ENCODE data around the gene CDC25B. TPM values are rescaled to one million over a fixed set of nuclear protein-coding genes. Genes with fewer than 3 reads are reported as not detected.

Gene CDC25B
- total and polyA plus RNA-seq, 2 of the 13 experiments (the other 11 are each of a cell fraction or from before 2014, with no cell fraction given), result 14.5 to 19.4 TPM

DNA sequence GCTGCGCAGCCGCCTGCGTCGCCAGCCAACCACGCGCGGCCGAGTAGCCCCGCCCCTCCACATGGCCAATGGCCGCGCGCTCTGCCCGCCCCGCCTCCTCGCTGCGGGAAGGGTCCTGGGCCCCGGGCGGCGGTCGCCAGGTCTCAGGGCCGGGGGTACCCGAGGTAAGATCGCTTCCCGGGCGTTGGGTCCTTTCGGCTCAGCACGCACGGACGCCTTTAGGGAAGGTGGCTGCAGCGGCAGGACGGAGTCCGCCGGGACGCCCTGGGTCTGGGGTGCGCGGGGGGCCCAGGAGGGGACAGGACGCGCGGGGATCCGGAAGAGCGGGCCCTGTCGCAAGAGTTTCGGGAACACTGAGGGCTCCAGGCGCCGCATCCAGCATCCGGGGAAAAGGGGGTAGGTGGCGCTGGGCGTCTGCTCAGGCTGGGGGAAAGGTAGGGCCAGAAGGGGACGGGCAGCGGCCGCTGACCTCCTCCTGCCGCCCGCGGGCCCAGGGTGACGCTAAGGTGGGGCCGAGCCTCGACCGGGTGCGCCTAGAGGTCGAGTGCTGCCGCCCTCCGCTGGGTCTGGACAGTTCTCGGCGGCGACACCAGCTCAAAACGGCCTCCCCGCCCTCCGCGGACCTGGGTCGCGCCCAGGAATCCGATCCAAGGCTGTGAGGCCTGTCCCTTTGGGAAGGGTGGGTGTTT lies 50.8 kb downstream of the CDC25B start, which contains the start of gene MAVS (continued):
- TF ChIP-seq ZNF678 (CRISPR knock-in tag; IDR thresholded peaks at IDR 0.05), result 0 out of 2 replicates have a peak, but pooled peaks have one; percentile 32
- TF ChIP-seq CENPT (CRISPR knock-in tag; IDR thresholded peaks at IDR 0.05; ENCODE audit: low read depth), result no peak
- TF ChIP-seq, protein P1, sequence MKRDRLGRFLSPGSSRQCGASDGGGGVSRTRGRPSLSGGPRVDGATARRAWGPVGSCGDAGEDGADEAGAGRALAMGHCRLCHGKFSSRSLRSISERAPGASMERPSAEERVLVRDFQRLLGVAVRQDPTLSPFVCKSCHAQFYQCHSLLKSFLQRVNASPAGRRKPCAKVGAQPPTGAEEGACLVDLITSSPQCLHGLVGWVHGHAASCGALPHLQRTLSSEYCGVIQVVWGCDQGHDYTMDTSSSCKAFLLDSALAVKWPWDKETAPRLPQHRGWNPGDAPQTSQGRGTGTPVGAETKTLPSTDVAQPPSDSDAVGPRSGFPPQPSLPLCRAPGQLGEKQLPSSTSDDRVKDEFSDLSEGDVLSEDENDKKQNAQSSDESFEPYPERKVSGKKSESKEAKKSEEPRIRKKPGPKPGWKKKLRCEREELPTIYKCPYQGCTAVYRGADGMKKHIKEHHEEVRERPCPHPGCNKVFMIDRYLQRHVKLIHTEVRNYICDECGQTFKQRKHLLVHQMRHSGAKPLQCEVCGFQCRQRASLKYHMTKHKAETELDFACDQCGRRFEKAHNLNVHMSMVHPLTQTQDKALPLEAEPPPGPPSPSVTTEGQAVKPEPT (CRISPR knock-in tag; IDR thresholded peaks at IDR 0.05; ENCODE audit: low read depth), result no peak; the same call in 1 of the 2 replicates
- TF ChIP-seq GABPB1 (CRISPR knock-in tag; IDR thresholded peaks at IDR 0.05), result peak; percentile 86
- TF ChIP-seq, protein P2, sequence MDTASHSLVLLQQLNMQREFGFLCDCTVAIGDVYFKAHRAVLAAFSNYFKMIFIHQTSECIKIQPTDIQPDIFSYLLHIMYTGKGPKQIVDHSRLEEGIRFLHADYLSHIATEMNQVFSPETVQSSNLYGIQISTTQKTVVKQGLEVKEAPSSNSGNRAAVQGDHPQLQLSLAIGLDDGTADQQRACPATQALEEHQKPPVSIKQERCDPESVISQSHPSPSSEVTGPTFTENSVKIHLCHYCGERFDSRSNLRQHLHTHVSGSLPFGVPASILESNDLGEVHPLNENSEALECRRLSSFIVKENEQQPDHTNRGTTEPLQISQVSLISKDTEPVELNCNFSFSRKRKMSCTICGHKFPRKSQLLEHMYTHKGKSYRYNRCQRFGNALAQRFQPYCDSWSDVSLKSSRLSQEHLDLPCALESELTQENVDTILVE (CRISPR knock-in tag; IDR thresholded peaks at IDR 0.05), result peak; percentile 79; the same call in 1 of the 2 replicates
- peak; percentile 63; the same call in 1 of the 2 replicates for TF ChIP-seq RFX5 (IDR thresholded peaks at IDR 0.05; ENCODE audit: low read depth, low read length)
- TF ChIP-seq ZNF251 (CRISPR knock-in tag; IDR thresholded peaks at IDR 0.05), result no peak
- TF ChIP-seq KLF12 (CRISPR knock-in tag; IDR thresholded peaks at IDR 0.05; ENCODE audit: borderline replicate concordance), result no peak; the same call in none of the 2 replicates
- TF ChIP-seq REPIN1 (CRISPR knock-in tag; IDR thresholded peaks at IDR 0.05; ENCODE audit: borderline replicate concordance, low read depth), result peak; percentile 85; the same call in 1 of the 2 replicates
- no peak for TF ChIP-seq ONECUT2 (CRISPR knock-in tag; IDR thresholded peaks at IDR 0.05)
- TF ChIP-seq, protein P3, sequence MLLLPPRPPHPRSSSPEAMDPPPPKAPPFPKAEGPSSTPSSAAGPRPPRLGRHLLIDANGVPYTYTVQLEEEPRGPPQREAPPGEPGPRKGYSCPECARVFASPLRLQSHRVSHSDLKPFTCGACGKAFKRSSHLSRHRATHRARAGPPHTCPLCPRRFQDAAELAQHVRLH (CRISPR knock-in tag; IDR thresholded peaks at IDR 0.05; ENCODE audit: borderline replicate concordance, low read depth), result 0 out of 2 replicates have a peak, but pooled peaks have one; percentile 24
- TF ChIP-seq, protein P4, sequence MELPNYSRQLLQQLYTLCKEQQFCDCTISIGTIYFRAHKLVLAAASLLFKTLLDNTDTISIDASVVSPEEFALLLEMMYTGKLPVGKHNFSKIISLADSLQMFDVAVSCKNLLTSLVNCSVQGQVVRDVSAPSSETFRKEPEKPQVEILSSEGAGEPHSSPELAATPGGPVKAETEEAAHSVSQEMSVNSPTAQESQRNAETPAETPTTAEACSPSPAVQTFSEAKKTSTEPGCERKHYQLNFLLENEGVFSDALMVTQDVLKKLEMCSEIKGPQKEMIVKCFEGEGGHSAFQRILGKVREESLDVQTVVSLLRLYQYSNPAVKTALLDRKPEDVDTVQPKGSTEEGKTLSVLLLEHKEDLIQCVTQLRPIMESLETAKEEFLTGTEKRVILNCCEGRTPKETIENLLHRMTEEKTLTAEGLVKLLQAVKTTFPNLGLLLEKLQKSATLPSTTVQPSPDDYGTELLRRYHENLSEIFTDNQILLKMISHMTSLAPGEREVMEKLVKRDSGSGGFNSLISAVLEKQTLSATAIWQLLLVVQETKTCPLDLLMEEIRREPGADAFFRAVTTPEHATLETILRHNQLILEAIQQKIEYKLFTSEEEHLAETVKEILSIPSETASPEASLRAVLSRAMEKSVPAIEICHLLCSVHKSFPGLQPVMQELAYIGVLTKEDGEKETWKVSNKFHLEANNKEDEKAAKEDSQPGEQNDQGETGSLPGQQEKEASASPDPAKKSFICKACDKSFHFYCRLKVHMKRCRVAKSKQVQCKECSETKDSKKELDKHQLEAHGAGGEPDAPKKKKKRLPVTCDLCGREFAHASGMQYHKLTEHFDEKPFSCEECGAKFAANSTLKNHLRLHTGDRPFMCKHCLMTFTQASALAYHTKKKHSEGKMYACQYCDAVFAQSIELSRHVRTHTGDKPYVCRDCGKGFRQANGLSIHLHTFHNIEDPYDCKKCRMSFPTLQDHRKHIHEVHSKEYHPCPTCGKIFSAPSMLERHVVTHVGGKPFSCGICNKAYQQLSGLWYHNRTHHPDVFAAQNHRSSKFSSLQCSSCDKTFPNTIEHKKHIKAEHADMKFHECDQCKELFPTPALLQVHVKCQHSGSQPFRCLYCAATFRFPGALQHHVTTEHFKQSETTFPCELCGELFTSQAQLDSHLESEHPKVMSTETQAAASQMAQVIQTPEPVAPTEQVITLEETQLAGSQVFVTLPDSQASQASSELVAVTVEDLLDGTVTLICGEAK (IDR thresholded peaks at IDR 0.05), result no peak
- TF ChIP-seq, protein P4 (CRISPR knock-in tag; IDR thresholded peaks at IDR 0.05), result peak; percentile 90
- peak; percentile 85; the same call in 1 of the 2 replicates for TF ChIP-seq ZNF205 (CRISPR knock-in tag; IDR thresholded peaks at IDR 0.05)
- TF ChIP-seq ISL2 (CRISPR knock-in tag; IDR thresholded peaks at IDR 0.05), result peak; percentile 77

All from HepG2 (cell line).